ENCODE measurements around the gene GPC3.

The GPC3 gene

GRCh38 chrX:133924548-133924947, 60.8 kb downstream of the GPC3 start:
- ChIA-PET CTCF (interaction anchor here (0.6 to 6.4 kb wide), 2 partner anchors 132 to 161 kb away, joined by 3 to 74 read pairs; no protein-coding TSS in a partner anchor), POLR2A (no interaction called here)
- no peaks in the 10 kb centered on the region for H3K9me3 ChIP-seq (ENCODE audit: control insufficient read depth, insufficient read depth, low read depth, low read length)
- no peak overlapping the region for H3K27ac ChIP-seq (ENCODE audit: extremely low read depth, low read depth, low read length)
- no peak overlapping the region for H3K4me3 ChIP-seq (ENCODE audit: low read depth, low read length)
- TF ChIP-seq TRIM28 (IDR thresholded peaks at IDR 0.05; ENCODE audit: borderline replicate concordance, low read length) (0 out of 2 replicates have a peak, but pooled peaks have one; percentile 14), ZNF529 (tag by site-specific recombination; IDR thresholded peaks at IDR 0.05; ENCODE audit: insufficient replicate concordance) (no peak)
- no peaks in the 10 kb centered on the region; a peak in 1 of 3 replicates for H3K36me3 ChIP-seq (ENCODE audit: control insufficient read depth in 2 of 2, insufficient read depth in 1 of 2, low read length in 2 of 2)
- H3K4me1 ChIP-seq (ENCODE audit: control insufficient read depth, insufficient read depth, low read length), result no peaks in the 10 kb centered on the region; the same call in 1 of the 2 replicates

GRCh38 chrX:133923548-133923947, 61.8 kb downstream of the GPC3 start:
- TF ChIP-seq ZNF670 (tag by site-specific recombination; IDR thresholded peaks at IDR 0.05; ENCODE audit: low read depth), result no peak
- TF ChIP-seq KLF1 (tag by site-specific recombination; IDR thresholded peaks at IDR 0.05), result no peak
- no peak for TF ChIP-seq REST (tag by site-specific recombination; IDR thresholded peaks at IDR 0.05)
- no peak for TF ChIP-seq ZNF623 (tag by site-specific recombination; IDR thresholded peaks at IDR 0.05)
- TF ChIP-seq ZNF211 (tag by site-specific recombination; IDR thresholded peaks at IDR 0.05; ENCODE audit: low read depth), result no peak
- TF ChIP-seq TCF7L2 (IDR thresholded peaks at IDR 0.05; ENCODE audit: borderline replicate concordance, low read depth, low read length), result no peak
- no peak for TF ChIP-seq ZNF747 (tag by site-specific recombination; IDR thresholded peaks at IDR 0.05)
- TF ChIP-seq ZNF175 (tag by site-specific recombination; IDR thresholded peaks at IDR 0.05), result no peak
- no peak for TF ChIP-seq ZSCAN5A (tag by site-specific recombination; IDR thresholded peaks at IDR 0.05)
- TF ChIP-seq BCL11A (tag by site-specific recombination; IDR thresholded peaks at IDR 0.05; ENCODE audit: low read depth), result no peak
- TF ChIP-seq ZNF664 (tag by site-specific recombination; IDR thresholded peaks at IDR 0.05), result no peak
- TF ChIP-seq SP2 (tag by site-specific recombination; IDR thresholded peaks at IDR 0.05), result no peak
- TF ChIP-seq ZNF112 (tag by site-specific recombination; IDR thresholded peaks at IDR 0.05), result no peak
- no peak for TF ChIP-seq KLF7 (tag by site-specific recombination; IDR thresholded peaks at IDR 0.05; ENCODE audit: borderline replicate concordance)
- TF ChIP-seq PATZ1 (tag by site-specific recombination; IDR thresholded peaks at IDR 0.05), result no peak
- TF ChIP-seq ZNF701 (tag by site-specific recombination; IDR thresholded peaks at IDR 0.05), result no peak
- TF ChIP-seq ZSCAN18 (tag by site-specific recombination; IDR thresholded peaks at IDR 0.05), result no peak
- Histone ChIP-seq H3K27ac (ENCODE audit: extremely low read depth, low read depth, low read length) (no peak overlapping the region), H3K9me3 (ENCODE audit: control insufficient read depth, insufficient read depth, low read depth, low read length) (no peaks in the 10 kb centered on the region), H3K4me1 (ENCODE audit: control insufficient read depth, insufficient read depth, low read length) (no peaks in the 10 kb centered on the region; the same call in 1 of the 2 replicates), H3K4me3 (ENCODE audit: low read depth, low read length) (no peak overlapping the region), H3K36me3 (ENCODE audit: control insufficient read depth in 2 of 2, insufficient read depth in 1 of 2, low read length in 2 of 2) (no peaks in the 10 kb centered on the region; a peak in 1 of 3 replicates)
- ChIA-PET POLR2A (interaction anchor here (0.5 kb wide), 1 partner anchor 10 kb away, joined by 3 read pairs; no protein-coding TSS in a partner anchor), CTCF (interaction anchor here (0.7 to 6.4 kb wide), 3 partner anchors 28 to 131 kb away, joined by 3 to 74 read pairs (median 4); no protein-coding TSS in a partner anchor)

All from HEK293 (cell line).